SK-N-SH treated with all-trans-retinoic acid at 6 μM for 48 hours (cell line): ENCODE data around the gene WDR88.
A peak's percentile ranks its signal among the peaks of the same experiment; 100 is the strongest.
"Not testable (repeated sequence)": the region's sequence is repeated elsewhere in the genome, so short reads cannot be mapped to it uniquely, and the experiment has no call there.

Experiments
- ATAC-seq: fragments of 200-7000 bp; cut with Tn5 transposase; 3 replicates; pipeline ENCODE4 v1.9.1; 2020; ENCODE audit warnings: mild to moderate bottlenecking, moderate library complexity
- ARNTL ChIP-seq: fragments of 450-650 bp; formaldehyde crosslinking; IDR thresholded peaks from 2 replicates; pipeline ENCODE4 v1.5.0; 2020; ENCODE audit warnings: low read depth, mild to moderate bottlenecking, moderate library complexity, borderline replicate concordance
- CSDC2 ChIP-seq: fragments of 250-450 bp; sonication (Bioruptor Pico); IDR thresholded peaks from 2 replicates; pipeline ENCODE4 v1.5.0; 2020; ENCODE audit warnings: mild to moderate bottlenecking, moderate library complexity
- CSRNP3 ChIP-seq: fragments of 250-450 bp; sonication (Bioruptor Pico); IDR thresholded peaks from 2 replicates; pipeline ENCODE4 v1.5.1; 2021; ENCODE audit warnings: mild to moderate bottlenecking, moderate library complexity
- ESRRG ChIP-seq: fragments of 250-450 bp; sonication (Bioruptor Pico); IDR thresholded peaks from 2 replicates; pipeline ENCODE4 v1.6.1; 2021; ENCODE audit warnings: mild to moderate bottlenecking
- GLIS3 ChIP-seq: fragments of 250-450 bp; sonication (Bioruptor Pico); IDR thresholded peaks from 2 replicates; pipeline ENCODE4 v1.5.0; 2020; ENCODE audit warnings: mild to moderate bottlenecking, moderate library complexity
- ISL1 ChIP-seq: fragments of 250-450 bp; sonication (Bioruptor Pico); IDR thresholded peaks from 2 replicates; pipeline ENCODE4 v2.1.2; 2022; ENCODE audit warnings: mild to moderate bottlenecking, moderate library complexity
- PPARA ChIP-seq: fragments of 250-450 bp; sonication (Bioruptor Pico); IDR thresholded peaks from 2 replicates; pipeline ENCODE4 v1.5.0; 2020; ENCODE audit warnings: mild to moderate bottlenecking, borderline replicate concordance
- RARB ChIP-seq: fragments of 250-450 bp; sonication (Bioruptor Pico); IDR thresholded peaks from 2 replicates; pipeline ENCODE4 v1.8.0; 2021; ENCODE audit warnings: mild to moderate bottlenecking, moderate library complexity
- SNAI2 ChIP-seq: fragments of 250-450 bp; sonication (Bioruptor Pico); IDR thresholded peaks from 2 replicates; pipeline ENCODE4 v1.5.0; 2020; ENCODE audit warnings: mild to moderate bottlenecking, moderate library complexity
- TCF4 ChIP-seq: fragments of 250-450 bp; sonication (Bioruptor Pico); IDR thresholded peaks from 2 replicates; pipeline ENCODE4 v1.8.0; 2021; ENCODE audit warnings: mild to moderate bottlenecking, moderate library complexity, borderline replicate concordance
- TOX ChIP-seq: fragments of 250-450 bp; sonication (Bioruptor Pico); IDR thresholded peaks from 2 replicates; pipeline ENCODE4 v1.8.0; 2021; ENCODE audit warnings: mild to moderate bottlenecking, moderate library complexity, borderline replicate concordance
- ZFP30 ChIP-seq: fragments of 450-650 bp; formaldehyde crosslinking; IDR thresholded peaks from 2 replicates; pipeline ENCODE4 v1.5.0; 2022; ENCODE audit warnings: mild to moderate bottlenecking, moderate library complexity
- ZNF565 ChIP-seq: fragments of 450-650 bp; formaldehyde crosslinking; conservative IDR thresholded peaks from 2 replicates; pipeline ENCODE4 v1.5.0; 2020; ENCODE audit warnings: low read depth, mild to moderate bottlenecking, moderate library complexity
- ZNF70 ChIP-seq: fragments of 450-650 bp; formaldehyde crosslinking; IDR thresholded peaks from 2 replicates; pipeline ENCODE4 v1.5.0; 2020; ENCODE audit warnings: mild to moderate bottlenecking, moderate library complexity
- ZNF8 ChIP-seq: fragments of 450-650 bp; formaldehyde crosslinking; IDR thresholded peaks from 2 replicates; pipeline ENCODE4 v1.5.0; 2020; ENCODE audit warnings: mild to moderate bottlenecking, moderate library complexity
- TF ChIP-seq, protein P1 (sequence below): fragments of 250-450 bp; sonication (Bioruptor Pico); IDR thresholded peaks from 2 replicates; pipeline ENCODE4 v1.5.0; 2020; ENCODE audit warnings: mild to moderate bottlenecking, moderate library complexity
- TF ChIP-seq, protein P2 (sequence below): fragments of 250-450 bp; sonication (Bioruptor Pico); IDR thresholded peaks from 2 replicates; pipeline ENCODE4 v1.8.0; 2021; ENCODE audit warnings: low read depth, mild to moderate bottlenecking, moderate library complexity, borderline replicate concordance
- TF ChIP-seq, protein P3 (sequence below): fragments of 250-450 bp; sonication (Bioruptor Pico); IDR thresholded peaks from 2 replicates; pipeline ENCODE4 v1.5.1; 2020; ENCODE audit warnings: low read depth, mild to moderate bottlenecking, moderate library complexity
- TF ChIP-seq, protein P4 (sequence below): fragments of 250-450 bp; sonication (Bioruptor Pico); IDR thresholded peaks from 2 replicates; pipeline ENCODE4 v1.8.0; 2020; ENCODE audit warnings: mild to moderate bottlenecking, moderate library complexity, borderline replicate concordance

WDR88 gene

GRCh38 chr19:33124207-33125098 is 7.5 kb upstream of the WDR88 start:
- no peak for ATAC-seq
- TF ChIP-seq ZNF565 = no peak
- TF ChIP-seq SNAI2 (CRISPR knock-in tag) = no peak
- TF ChIP-seq ZNF70 = no peak
- TF ChIP-seq GLIS3 = no peak
- TF ChIP-seq, protein P1, sequence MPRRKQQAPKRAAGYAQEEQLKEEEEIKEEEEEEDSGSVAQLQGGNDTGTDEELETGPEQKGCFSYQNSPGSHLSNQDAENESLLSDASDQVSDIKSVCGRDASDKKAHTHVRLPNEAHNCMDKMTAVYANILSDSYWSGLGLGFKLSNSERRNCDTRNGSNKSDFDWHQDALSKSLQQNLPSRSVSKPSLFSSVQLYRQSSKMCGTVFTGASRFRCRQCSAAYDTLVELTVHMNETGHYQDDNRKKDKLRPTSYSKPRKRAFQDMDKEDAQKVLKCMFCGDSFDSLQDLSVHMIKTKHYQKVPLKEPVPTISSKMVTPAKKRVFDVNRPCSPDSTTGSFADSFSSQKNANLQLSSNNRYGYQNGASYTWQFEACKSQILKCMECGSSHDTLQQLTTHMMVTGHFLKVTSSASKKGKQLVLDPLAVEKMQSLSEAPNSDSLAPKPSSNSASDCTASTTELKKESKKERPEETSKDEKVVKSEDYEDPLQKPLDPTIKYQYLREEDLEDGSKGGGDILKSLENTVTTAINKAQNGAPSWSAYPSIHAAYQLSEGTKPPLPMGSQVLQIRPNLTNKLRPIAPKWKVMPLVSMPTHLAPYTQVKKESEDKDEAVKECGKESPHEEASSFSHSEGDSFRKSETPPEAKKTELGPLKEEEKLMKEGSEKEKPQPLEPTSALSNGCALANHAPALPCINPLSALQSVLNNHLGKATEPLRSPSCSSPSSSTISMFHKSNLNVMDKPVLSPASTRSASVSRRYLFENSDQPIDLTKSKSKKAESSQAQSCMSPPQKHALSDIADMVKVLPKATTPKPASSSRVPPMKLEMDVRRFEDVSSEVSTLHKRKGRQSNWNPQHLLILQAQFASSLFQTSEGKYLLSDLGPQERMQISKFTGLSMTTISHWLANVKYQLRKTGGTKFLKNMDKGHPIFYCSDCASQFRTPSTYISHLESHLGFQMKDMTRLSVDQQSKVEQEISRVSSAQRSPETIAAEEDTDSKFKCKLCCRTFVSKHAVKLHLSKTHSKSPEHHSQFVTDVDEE = no peak
- TF ChIP-seq, protein P2, sequence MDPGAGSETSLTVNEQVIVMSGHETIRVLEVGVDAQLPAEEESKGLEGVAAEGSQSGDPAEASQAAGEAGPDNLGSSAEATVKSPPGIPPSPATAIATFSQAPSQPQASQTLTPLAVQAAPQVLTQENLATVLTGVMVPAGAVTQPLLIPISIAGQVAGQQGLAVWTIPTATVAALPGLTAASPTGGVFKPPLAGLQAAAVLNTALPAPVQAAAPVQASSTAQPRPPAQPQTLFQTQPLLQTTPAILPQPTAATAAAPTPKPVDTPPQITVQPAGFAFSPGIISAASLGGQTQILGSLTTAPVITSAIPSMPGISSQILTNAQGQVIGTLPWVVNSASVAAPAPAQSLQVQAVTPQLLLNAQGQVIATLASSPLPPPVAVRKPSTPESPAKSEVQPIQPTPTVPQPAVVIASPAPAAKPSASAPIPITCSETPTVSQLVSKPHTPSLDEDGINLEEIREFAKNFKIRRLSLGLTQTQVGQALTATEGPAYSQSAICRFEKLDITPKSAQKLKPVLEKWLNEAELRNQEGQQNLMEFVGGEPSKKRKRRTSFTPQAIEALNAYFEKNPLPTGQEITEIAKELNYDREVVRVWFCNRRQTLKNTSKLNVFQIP = no peak
- TF ChIP-seq, protein P3, sequence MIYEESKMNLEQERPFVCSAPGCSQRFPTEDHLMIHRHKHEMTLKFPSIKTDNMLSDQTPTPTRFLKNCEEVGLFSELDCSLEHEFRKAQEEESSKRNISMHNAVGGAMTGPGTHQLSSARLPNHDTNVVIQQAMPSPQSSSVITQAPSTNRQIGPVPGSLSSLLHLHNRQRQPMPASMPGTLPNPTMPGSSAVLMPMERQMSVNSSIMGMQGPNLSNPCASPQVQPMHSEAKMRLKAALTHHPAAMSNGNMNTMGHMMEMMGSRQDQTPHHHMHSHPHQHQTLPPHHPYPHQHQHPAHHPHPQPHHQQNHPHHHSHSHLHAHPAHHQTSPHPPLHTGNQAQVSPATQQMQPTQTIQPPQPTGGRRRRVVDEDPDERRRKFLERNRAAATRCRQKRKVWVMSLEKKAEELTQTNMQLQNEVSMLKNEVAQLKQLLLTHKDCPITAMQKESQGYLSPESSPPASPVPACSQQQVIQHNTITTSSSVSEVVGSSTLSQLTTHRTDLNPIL (CRISPR knock-in tag) = no peak
- TF ChIP-seq, protein P4, sequence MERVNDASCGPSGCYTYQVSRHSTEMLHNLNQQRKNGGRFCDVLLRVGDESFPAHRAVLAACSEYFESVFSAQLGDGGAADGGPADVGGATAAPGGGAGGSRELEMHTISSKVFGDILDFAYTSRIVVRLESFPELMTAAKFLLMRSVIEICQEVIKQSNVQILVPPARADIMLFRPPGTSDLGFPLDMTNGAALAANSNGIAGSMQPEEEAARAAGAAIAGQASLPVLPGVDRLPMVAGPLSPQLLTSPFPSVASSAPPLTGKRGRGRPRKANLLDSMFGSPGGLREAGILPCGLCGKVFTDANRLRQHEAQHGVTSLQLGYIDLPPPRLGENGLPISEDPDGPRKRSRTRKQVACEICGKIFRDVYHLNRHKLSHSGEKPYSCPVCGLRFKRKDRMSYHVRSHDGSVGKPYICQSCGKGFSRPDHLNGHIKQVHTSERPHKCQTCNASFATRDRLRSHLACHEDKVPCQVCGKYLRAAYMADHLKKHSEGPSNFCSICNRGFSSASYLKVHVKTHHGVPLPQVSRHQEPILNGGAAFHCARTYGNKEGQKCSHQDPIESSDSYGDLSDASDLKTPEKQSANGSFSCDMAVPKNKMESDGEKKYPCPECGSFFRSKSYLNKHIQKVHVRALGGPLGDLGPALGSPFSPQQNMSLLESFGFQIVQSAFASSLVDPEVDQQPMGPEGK (CRISPR knock-in tag) = no peak
- no peak for TF ChIP-seq PPARA
- TF ChIP-seq ZFP30 (CRISPR knock-in tag) = no peak
- no peak for TF ChIP-seq TOX (CRISPR knock-in tag)
- no peak for TF ChIP-seq ARNTL (CRISPR knock-in tag)
- TF ChIP-seq ZNF8 (CRISPR knock-in tag) = no peak
- no peak for TF ChIP-seq CSRNP3 (CRISPR knock-in tag)
- TF ChIP-seq, all 23 proteins: peak for 0

DNA sequence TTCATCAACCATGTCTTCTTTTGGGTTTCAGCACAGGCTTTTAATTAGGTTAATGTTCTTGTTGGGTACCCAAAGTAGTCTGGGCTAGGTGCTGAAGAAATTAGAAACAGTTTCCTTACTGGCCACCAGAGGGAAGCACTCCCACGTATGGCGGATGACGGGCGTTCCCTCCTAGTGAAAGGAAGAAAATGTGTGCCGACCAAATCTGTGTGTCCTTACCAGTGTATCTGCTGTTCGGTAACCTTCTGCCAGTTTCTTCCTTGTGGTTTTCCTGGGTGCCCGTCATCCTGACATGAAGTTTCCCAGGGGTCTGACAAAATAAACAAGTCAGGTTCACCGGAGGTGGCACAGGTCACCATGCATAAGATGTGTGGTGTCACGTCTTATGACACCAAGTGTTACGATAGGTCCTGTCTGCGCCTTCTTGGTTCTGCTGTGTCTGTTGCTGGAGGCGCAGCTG is 6.0 kb upstream of the WDR88 start:
- peak; percentile 97 for ATAC-seq
- no peak for TF ChIP-seq PPARA
- TF ChIP-seq, protein P2 = no peak
- no peak for TF ChIP-seq RARB

DNA sequence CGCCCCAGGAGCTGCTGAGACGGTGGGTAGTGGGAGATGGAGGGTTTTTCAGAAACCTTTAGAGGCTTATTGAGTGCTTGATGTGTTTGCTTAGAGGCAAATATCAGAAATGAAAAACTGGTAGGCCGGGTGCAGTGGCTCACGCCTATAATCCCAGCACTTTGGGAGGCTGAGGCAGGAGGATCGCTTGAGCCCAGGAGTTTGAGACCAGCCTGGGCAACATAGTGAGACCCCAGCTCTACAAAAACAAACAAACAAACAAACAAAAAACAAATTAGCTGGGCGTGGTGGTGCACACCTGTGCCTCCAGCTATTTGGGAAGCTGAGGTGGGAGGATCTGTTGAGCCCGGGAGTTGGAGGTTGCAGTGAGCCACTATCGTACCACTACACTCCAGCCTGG is 5.2 kb upstream of the WDR88 start:
- ATAC-seq = not testable (repeated sequence)

DNA sequence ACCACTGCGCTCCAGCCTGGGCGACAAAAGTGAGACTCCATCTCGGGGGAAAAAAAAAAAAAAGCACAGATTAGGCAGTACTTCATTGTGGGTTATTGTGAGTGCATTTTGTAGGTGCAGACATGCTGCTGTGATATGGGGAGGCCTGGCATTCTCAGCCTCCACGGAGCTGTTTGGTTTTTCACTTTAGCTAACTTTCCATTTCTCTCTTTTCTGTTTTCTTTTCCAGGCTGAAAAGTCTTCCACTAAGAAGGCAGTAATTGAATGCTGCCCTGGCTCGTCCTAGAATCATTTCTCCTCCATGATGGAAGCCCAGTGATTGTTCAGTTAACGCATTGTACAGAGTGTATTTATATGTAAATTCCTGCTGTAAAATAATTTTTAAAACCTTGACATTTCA is 2.0 kb upstream of the WDR88 start:
- ATAC-seq = no peak
- TF ChIP-seq ARNTL (CRISPR knock-in tag) (no peak), TOX (CRISPR knock-in tag) (no peak), TCF4 (CRISPR knock-in tag) (no peak), GLIS3 (no peak), ISL1 (CRISPR knock-in tag) (no peak), ESRRG (CRISPR knock-in tag) (no peak), SNAI2 (CRISPR knock-in tag) (no peak), RARB (no peak), CSDC2 (CRISPR knock-in tag) (no peak), CSRNP3 (CRISPR knock-in tag) (no peak), ZNF70 (no peak)
- TF ChIP-seq, protein P3 (CRISPR knock-in tag) = no peak
